Fibroblast of the aortic adventitia (primary cell): ENCODE results near the gene PTPRR. TPM values are rescaled to one million over a fixed set of nuclear protein-coding genes. Genes with fewer than 3 reads are reported as not detected.
"Not testable (repeated sequence)": the region's sequence is repeated elsewhere in the genome, so short reads cannot be mapped to it uniquely, and the experiment has no call there.

Source experiments
- DNase-seq: peaks from one replicate; pipeline ENCODE4 v3.0.0-alpha.2; 2010; ENCODE audit warnings: low read depth
- H3K4me3 ChIP-seq: 2 replicates; pipeline ENCODE4 v1.5.1; 2011; ENCODE audit warnings: low read depth, mild to moderate bottlenecking, control low read depth, low read length, moderate library complexity
- total RNA-seq: library from RNA; depleted of rRNA; stranded (reverse); fragments of >200 nt; gene quantifications from 2 replicates; pipeline ENCODE4 v1.2.3, GENCODE V29; 2012; ENCODE audit warnings: low replicate concordance
- TF ChIP-seq, protein P1 (sequence below): IDR thresholded peaks from 2 replicates; pipeline ENCODE4 v1.5.1; 2011; ENCODE audit warnings: mild to moderate bottlenecking, low read length, control low read depth, inconsistent platforms; ENCODE audit not compliant: insufficient read depth

PTPRR gene
- total RNA-seq, 1 donor: 1.4 TPM

DNA sequence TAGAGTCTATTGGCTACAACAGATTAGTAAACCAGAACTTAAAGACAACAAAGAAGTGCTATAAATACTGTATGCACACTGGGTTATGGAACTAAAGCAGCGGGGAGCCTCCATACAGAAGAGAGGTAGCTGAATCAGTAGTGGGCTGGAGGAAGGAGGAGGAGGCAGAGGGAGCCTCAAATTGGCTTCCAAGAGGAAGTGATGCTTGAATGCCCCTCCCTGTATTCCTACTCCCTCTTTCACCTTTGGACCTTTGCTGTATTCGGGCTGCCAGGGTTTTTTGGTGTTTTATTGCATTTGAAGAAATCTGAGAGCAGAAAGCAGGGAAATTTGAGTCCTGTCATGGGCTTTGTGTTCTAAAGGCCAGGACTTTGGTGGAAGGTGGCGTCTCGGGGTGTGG lies 179.3 kb downstream of the PTPRR start:
- TF ChIP-seq, protein P1, sequence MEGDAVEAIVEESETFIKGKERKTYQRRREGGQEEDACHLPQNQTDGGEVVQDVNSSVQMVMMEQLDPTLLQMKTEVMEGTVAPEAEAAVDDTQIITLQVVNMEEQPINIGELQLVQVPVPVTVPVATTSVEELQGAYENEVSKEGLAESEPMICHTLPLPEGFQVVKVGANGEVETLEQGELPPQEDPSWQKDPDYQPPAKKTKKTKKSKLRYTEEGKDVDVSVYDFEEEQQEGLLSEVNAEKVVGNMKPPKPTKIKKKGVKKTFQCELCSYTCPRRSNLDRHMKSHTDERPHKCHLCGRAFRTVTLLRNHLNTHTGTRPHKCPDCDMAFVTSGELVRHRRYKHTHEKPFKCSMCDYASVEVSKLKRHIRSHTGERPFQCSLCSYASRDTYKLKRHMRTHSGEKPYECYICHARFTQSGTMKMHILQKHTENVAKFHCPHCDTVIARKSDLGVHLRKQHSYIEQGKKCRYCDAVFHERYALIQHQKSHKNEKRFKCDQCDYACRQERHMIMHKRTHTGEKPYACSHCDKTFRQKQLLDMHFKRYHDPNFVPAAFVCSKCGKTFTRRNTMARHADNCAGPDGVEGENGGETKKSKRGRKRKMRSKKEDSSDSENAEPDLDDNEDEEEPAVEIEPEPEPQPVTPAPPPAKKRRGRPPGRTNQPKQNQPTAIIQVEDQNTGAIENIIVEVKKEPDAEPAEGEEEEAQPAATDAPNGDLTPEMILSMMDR: no peak
- no peak for DNase-seq
- no peak overlapping the region for H3K4me3 ChIP-seq

DNA sequence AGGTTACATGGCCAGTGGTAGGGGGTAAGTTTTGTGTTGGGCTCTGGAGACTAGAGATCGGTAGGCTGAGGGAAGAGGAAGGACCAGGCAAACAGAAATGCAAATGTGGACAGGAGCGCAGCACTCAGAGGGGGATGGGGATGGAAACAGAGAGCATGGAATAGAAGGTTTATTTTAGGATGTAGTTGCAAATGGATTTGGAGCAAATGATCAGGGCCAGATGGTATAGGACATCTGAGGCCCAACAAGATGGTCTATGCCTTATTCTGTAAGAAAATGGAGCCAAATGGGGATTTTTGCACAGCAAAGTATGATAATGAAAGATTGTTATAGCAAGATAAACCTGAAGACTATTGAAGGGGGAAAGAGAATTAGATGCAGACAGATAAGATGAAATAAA lies 180.8 kb downstream of the PTPRR start:
- TF ChIP-seq, protein P1: no peak
- H3K4me3 ChIP-seq: no peak overlapping the region
- DNase-seq: no peak

DNA sequence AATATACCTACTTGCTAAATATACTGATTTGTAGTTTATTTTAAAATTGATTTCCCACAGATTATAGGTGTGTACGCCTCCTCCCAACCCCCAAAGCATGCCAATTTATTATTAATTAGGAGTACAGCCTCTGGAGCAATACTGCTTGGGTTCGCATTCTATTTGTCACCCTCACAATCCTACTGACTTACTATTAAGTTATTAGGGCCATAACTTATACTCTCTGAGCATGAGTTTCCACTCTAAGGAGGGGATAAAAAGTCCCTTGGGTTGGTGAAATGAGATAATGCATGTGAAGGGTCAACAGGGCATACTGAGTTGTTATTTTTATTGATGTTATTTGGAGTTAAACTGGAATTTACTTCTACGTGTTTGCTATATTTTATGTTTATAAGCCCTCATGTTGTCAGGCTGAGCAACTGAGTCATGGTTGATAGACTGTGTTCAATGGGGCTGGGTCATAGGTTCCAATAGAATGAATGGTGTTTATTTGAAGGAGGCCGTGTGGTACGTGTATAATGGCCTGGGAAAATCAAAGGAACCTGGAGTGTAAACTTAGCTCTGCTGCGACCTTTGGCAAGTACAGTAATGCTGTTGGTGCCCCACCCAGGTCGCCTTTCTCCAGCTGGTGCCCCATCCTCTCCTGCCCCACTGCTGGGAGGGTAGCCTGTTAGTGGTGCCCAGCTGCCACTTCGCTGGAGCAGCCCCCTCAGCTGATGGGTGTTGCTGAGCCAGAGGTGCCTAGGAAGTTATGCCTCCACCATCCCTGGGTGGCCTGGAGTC lies 184.0 kb downstream of the PTPRR start:
- TF ChIP-seq, protein P1: no peak
- H3K4me3 ChIP-seq: no peak overlapping the region
- no peak for DNase-seq

DNA sequence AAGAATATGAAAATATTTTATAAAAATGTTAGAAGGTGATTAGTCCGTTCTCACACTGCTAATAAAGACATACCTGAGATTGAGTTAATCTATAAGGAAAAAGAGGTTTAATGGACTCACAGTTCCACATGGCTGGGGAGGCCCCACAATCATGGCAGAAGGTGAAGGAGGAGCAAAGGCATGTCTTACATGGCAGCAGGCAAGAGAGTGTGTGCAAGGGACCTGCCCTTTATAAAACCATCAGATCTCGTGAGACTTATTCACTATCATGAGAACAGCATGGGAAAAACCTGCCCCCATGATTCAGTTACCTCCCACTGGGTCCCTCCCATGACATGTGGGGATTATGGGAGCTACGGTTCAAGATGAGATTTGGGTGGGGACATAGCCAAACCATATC lies 185.3 kb downstream of the PTPRR start:
- H3K4me3 ChIP-seq, DNase-seq: not testable (repeated sequence)

DNA sequence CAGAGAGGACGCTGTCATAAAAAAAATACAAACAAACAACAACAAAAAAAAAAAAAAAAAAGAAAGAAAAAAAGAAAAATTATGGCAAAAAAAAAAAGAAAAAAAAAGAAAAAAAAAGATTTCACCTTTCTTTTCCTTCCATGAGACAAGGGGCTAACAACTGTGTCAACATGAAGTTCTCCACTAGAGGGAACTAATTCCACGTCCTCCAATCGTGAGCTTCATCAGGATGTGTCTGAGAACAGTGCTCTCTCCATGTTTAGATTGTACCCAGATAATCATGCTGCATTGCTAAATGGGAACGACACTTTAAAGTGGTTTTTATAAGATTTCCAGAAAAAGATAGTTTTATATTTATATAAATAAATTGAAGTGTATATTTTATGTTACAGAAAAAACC lies 187.2 kb downstream of the PTPRR start:
- no peak overlapping the region for H3K4me3 ChIP-seq
- TF ChIP-seq, protein P1: peak; percentile 72
- DNase-seq: peak; percentile 88

DNA sequence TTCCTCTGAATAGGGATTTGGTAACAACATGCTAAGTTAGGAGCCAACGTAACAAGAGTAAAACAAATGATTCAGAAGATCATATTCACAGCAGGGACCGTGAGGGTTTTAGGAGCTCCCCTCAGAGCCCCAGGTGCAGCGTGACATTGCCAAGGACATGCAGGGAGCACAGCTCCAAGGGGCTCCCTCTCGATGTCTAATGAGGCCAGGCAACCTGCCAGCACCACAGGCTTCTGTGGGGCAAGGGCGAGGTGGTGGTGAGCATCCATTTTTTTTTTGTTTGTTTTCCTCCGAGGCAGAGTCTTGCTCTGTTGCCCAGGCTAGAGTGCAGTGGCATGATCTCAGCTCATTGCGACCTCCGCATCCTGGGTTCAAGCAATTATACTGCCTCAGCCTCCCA lies 188.3 kb downstream of the PTPRR start:
- no peak overlapping the region for H3K4me3 ChIP-seq
- TF ChIP-seq, protein P1: no peak
- DNase-seq: no peak

DNA sequence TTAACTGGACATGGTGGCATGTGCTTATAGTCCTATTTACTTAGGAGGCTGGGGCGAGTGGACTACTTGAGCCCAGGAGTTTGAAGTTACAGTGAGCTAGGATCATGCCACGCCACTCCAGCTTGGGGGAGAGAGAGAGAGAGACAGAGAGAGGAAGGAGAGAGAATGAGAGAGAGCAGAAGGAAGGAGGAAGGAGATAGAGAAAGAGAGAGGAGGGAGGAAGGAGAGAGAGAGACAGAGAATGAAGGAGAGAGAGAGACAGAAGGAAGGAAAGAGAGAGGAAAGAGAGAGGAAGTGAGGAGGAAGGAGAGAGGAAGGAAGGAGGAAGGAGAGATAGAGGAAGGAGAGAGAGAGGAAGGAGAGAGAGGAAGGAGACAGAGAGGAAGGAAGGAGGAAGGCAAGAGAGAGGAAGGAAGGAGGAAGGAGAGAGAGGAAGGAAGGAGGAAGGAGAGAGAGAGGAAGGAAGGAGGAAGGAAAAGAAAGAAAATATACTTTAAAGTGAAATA lies 189.8 kb downstream of the PTPRR start:
- TF ChIP-seq, protein P1: no peak

More for the DNA sequence above, 189.8 kb downstream of the PTPRR start:
- no peak overlapping the region for H3K4me3 ChIP-seq
- DNase-seq: no peak
